GM19238 (cell line): ENCODE measurements around the gene TBC1D22A.

Experiments used
- DNase-seq: peaks from one replicate; pipeline ENCODE4 v3.0.0; 2011; ENCODE audit warnings: low spot score; ENCODE audit not compliant: insufficient read length

Gene TBC1D22A

DNA sequence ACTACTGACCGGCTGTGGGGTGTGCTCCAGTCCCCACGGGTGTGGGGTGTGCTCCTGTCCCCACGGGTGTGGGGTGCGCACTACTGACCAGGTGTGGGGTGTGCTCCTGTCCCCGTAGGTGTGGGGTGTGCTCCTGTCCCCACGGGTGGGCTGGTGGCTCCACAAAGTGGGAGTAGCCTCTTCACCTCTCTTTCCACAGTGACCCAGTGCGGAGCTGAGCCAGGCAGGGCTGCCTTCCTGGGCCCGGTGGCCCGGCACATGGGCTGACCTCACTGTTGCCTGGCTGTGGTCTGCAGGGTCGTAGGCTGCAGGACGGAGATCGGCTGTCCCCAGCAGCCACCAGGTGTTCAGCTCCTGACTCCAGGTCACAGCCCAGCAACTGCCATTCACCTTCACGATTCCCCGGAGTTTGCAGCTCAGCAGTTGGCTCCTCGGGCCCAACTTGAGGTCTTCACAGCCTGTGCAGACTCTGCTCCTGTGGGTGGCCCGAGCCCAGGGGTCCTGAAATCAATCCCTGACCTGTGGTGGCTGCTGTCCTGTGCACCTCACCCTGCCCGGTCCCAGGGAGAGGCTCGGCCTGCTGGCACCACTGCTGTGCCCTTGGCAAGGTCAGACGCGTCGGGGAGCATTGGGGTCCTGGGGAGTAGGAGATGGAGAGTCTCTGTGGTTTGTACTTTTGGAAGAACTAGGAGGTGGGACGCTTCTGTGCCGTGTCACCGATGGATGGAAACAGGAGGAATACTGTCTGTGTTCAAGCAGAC lies 414.3 kb downstream of the TBC1D22A start:
- no peak for DNase-seq

DNA sequence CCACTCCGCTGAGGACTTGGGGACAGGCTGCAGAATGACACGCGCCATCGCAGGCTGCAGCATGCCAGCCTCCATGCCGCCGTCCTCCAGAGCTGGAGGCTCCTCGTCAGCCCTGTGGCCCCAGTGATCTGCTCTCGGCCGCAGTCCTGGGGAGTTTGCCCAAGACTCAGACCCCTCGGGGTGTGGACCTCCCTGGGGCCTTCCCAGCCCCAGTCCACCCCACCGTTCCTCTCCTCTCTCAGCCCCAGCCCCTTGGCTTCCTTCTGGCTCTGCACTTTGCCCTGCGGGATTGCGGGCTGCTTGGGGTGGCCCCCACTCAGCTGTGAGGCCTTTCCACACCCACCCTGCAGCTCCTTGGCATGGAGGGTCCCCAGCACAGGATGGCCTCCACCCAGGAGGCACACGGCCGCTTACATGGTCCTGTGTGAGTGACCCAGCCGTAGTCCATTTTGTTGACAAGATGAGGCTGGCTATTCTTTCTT lies 414.9 kb downstream of the TBC1D22A start:
- DNase-seq = no peak

DNA sequence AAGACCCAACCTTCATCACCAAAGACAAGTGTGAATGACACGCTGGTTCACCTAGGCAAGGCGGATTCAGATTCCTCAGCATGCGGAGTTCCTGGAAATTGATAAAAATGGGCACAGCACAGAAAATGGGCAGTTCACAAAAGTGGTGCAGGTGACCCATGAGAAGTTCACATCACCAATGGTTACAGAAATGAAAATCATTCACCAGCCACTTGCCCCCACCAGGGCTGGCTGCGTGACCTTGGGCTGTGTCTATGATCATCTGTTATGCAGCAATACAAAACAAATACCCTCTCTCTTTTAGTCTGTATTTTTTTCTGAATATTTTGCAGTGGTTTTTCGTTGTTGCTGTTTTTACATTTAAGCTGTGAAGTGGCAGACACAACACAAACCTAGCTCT lies 415.9 kb downstream of the TBC1D22A start:
- no peak for DNase-seq

DNA sequence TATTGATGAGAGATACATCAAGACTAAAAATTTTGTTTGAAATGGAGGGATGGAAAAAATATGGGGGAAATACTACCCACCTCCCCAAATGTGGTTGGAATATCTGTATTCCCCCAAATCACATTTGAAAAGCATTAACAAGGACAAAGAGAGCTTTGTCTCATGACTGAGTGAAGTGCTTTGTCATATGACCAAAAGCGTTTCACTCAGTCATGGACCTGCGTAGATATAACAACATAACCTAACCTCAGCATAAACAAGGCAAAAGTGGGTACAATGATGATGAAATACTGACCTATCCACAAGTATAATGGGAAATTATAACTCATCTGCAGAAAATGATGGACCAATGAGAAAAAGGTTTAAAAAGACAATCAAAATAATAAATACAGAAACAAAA lies 418.3 kb downstream of the TBC1D22A start:
- DNase-seq = no peak

DNA sequence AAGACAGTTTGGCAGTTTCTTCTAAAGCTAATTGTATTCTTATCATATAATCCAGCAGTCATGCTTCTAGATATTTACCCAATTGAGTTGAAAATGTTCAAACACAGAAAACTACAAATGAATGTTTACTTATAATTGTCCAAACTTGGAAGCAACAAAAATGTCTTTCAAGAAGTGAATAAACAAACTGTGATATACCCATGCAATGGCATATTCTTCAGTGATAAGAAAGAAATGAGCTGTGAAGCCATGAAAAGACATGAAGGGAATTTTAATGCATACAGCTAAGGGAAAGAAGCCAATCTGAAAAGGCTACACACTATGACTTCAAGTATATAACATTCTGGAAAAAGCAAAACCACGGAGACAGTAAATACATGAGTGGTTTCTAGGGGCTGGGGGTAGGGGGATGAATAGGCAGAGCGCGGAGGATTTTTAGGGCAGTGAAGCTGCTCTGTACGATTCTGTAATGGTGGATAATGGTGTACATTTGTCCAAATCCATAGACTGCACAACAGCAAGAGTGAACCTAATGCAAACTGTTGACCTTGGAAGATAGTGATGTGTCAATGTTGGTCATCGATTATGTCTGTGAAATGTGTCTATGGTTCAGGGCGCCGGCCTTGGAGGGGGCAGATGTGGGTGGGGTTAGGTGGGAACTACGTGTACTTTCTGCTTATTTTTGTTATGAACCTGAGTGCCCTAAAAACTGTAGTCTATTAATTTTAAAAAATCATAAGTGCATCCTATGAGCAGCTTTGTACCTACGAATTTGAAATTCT lies 424.9 kb downstream of the TBC1D22A start:
- no peak for DNase-seq

DNA sequence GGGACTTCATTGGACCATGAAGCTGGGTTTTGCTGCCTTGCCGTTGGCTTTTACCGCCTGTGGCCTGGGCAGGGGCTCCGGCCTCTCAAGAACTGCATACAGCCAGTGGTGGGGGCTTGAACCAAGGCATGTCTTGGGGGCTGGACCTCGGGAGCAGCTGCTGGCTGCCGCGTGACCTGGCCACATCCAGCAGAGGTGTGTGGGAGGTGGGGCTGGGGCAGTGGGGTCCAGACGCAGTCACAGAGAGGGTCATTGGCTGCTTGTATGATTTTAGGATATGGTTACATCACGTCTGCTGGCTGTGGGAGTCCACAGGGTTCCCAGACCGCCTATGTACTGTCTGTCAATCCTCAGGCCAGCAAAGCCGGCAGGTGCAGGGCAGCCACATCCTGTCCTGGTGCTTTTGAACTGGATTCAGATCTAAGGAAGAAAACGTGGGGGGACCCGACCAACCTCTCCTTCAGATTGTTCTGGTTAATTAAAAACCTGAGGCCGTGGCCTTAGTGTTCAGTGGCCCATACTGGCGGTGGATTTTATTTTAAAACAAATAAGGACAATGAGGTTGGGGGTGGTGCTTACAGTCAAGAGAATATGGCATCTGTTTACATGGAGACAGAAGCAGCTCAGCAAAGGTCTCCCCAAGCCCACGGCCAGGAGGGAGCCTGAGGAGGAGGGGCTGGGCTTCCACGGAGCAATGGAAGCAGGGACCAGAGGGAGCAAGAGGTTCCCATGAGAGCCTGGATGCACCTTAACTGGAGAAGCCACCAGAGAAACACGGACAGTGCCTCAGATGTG lies 426.0 kb downstream of the TBC1D22A start:
- no peak for DNase-seq

DNA sequence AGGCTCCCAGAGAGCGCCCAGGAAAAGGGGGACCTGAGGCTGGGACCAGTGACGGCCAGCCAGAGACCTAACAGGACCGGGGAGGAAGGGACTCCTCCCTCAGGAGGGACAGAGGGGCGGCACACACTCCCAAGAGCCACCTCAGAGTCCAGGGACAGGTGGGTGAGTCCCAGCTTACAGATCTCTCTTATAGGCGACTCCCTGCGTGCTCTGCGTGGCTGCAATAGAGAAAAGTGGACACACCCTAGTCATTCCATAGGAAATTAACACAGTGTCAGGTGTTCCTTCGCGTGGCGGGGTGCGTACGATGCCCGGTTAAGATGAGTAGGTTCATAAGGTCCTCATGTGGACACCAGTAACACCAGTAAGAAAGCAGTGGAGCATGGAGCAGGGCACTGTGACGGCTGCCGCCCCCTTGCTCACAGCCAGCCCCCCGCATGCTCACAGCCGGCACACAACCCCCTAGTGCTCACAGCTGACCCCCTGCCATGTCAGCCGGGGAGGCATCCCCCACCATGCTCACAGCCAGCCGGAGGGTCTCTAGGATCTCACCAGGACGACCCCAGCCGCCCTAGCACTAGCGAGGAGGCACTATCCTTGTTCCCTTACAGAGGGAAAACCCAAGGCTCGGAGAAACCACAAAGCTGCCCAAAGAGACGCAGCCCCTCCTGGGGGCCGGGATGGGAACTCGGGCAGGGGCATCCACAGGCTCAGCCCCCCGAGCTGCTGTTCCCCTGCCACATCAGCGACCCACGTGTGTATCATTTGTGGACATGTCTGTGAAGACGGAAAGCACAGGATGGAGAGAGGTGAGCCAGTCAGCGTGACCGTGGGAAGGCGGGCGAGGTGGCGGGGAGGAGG lies 426.8 kb downstream of the TBC1D22A start:
- DNase-seq = no peak

DNA sequence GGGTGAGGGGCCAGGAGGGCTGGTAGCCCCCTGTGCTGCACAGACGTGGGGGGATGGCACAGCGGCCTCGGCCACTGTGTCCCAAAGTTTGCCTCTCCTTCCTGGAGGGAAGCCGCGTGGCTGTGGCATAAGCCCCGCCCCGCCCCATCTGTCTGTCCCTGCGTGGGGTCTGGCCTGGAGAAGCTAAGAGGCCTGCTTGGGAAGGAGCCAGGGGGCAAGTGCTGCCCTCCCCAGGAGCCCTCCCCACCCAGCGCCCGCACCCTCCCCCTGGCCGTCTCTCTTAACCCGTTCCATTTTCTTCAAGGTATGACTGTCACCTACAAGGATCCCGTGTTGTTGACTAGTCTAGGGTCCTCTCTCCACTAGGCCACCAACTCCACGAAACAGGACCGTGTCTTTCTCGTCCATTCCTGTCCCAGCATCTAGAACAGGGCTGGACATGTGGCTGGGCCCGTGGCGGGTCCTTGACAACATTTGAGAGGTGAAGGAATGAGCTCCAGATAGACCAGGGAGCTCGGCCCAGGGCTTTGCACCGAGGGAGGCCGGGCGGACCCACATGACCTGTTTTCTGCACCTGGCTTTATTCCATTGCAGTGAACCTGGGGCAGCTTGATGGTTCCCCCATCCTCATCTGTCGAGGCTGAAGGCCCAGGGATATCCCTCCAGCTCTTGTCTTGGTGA lies 428.0 kb downstream of the TBC1D22A start:
- DNase-seq = no peak

DNA sequence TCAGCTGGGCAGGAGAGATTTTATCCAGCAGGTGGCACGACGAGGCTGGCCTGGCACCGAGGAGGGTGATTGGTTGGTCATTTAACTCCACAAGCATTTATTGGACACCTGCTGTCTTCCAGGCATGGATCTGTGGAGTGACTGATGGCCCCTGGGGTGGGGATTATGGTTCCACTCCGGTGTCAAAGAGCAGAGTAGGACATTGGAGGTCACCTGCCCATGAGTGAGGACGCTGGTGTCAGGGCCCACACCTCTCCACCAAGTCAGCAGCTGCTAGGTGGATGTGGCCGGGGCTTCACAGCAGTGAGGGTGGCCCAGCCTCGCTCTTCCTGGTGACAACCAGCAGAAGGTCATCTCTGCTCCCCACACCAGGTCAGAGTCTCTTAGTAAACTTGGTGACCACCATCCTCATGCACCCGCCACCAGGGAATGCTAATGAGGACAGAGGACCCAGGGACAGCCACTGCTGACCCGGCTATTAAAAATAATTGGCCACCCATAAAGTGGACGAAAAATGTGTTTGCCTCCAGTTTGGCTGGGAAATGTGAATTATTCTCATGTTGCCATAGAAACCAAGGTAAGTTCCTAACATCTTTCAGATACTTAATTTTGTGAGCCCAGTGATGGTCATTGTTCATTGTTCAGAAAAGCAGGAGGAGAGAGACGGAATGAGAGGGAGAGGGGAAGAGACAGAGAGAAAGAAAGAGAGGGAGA lies 428.7 kb downstream of the TBC1D22A start:
- DNase-seq = no peak

DNA sequence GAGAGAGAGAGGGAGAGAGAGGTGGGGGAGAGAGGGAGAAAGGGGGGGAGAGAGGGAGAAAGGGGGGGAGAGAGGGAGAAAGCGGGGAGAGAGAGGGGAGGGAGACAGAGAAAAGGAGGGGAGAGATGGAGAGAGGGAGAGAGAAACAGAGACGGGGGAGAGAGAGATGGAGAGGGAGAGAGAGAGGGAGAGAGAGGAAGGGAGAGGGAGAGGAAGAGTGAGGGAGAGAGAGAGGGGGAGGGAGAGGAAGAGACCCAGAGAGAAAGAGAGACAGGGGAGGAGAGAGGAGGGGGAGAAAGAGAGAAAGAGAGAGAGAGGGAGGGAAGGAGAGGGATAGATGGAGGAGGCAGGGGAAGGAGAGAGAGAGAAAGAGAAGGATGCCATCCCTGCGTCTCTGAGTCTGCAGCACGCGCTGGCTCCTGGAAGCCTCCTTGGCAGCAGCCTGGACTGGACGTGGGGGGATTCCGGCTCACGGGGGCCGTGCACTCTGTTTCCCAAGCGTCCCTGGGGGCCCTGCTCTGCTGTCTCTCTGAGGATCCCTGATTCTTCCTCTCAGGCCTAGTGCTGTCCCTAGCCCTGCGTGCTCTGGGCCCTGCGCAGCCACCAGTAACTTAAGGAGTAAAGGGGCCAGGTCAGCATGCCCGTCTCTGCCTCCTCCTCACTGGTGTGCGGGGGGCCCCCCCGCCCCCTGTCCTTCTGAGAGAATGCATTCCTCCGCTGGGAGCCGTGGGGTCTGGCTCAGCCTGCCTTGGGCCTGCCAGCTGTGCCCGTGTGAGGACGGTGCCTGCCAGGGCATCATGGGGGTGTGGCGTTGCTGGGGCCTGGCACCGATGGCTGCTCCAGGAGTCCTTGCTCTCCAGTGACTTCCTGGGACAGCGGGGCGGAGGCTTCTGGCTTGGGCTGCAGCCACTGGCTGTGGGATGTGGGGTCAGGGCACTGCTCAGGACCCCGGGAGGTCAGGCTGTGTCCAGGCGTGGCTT lies 429.5 kb downstream of the TBC1D22A start:
- DNase-seq = no peak

DNA sequence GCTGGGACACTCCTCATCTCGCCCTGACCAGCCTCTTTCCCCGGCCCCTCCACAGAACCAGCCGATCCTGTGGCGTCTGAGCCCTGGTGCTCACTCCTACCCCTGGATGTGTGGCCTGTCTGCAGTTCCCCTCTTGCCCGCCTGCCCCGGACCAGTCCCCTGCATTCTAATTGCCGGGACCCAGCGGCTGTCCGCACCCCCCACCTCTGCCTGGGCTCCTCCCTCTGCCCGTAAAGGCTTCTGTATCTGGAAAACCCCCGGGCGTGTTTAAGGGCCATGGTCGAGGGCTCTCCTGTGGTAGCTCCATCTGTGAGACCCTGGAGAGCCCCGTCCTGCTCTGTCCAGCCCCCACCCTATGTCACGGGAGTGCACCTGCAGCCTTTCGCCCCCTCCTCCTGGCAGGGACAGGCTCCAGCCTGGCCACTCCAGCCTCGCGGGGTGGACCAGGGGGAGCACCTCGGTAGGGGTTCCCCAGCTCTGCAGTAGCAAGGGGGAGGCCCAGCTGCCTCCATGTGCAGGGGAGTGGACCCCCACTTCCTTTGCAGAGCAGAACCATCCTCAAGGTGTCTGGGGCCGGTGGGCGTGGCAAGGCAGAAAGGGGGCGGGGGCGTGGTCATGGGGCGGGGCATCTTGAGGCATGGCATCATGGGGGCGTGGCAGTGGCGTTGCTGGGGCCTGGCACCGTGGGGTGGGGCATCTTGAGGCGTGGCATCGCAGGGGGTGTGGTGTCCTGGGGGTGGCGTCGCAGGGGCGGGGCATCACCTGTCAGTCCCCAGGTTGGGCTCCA lies 430.4 kb downstream of the TBC1D22A start:
- DNase-seq = no peak

DNA sequence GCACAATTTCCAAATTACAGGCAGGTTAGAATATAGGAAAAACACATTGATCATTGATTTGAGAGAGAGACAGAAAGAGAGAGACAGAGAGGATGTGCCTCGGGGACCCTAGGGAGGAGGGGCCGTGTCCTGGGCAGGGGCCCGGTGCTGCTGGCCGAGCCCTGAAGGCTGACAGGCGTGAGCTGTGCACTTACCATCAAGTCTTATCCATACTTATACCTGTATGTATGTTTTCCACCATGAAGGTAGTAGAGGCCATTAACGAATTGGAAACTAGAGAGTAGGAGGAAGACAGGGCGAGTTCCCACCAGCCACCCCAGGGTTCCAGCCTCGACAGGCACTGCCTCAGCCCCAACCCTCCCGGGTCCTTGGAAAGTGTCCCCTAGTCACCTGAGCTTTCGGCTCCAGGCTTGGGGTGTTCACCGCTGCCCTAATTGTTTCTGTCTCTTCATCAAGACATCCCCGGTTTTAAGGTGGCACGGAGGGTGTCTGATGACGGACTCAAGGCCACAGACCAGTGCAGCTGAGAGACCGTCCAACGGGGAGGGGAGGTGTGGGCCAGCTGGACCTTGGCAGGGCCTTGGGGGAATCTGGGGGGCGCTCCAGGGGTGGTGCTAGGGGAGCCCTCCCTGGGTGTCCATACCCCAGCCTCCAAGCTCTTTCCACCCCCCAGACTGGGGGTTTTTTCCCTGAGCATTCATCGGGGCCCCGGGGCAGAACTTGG lies 431.3 kb downstream of the TBC1D22A start:
- no peak for DNase-seq

DNA sequence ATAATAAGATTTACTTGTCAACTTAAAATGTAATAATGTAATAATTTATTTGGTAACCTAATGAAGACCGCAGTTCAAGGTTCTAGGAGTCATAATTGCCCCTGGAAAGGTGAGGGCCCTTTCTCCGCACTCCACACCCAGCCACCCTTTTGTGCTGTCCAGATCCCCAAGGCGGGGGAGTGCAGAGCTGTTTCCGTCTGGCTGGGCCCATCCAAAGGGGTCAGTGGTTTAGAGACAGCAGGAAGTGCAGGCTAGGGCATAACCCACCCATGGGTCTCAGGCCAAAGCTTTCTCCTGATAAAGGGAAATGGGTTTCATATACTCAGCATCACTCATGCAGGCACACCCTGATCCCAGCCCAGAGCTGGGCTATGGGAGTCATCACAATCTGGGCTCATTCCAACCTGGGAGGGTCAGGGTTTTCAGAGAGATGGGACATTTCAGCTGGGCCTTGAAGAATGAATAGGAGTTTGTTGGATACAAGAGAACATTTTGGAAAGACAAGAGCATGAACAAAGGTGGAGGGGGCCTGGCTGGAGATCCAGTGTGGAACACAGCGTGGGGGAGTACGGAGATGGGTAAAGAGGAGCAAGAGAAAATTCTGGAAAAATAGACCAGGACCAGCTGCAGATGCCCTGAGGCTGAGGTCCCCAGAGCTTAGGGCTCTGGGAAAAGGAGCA lies 432.2 kb downstream of the TBC1D22A start:
- no peak for DNase-seq

DNA sequence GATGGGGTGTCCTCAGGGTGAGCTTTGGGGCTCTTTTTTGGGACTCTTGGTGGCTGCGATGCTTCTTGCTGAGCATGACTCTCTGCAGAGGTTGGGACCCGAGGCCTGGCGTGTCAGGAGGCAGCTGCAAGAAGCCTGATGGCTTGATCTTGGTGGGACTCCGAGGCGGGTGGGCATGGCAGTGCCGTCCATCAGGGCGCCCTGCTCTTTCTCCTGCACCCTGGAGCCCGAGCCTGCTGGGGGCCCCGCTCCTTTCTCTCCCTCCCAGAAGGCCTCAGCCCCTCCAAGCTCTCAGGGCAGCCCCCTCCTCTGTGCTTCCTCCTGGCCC lies 432.7 kb downstream of the TBC1D22A start:
- no peak for DNase-seq

DNA sequence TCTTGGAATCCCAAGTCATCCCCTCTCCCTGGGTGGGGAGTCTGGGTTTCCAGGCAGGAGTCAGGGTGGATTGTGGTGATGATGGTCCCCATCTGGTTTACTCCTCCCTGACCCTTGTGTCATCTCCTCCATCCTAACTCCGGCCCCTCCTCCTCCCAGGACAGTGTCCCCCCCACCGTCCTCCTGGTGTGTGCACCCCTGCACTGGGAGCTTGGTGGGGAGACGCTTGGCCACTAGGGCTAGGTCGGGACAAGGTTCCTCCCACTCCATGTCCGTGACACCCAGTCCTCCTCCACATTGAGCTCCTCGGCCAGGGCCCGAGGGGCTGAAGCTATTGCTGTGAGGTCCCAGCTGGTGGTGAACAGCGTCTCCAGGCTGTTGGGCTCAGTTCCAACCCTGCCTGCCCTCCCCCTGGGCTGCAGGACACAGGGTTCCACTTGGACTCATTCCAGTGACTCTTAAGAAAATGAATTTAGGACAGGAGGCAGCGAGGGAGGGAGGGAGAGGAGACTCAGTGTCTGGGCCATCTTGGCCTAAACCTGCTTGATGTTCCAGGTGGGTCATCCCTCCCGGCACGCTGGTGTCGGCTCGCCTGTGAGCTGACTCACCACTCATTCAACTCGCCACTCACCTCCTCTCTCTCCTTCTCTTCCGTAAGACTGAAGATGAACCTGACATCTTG lies 433.2 kb downstream of the TBC1D22A start:
- no peak for DNase-seq
